ENCODE measurements around the gene SNTB2. TPM values are rescaled to one million over a fixed set of nuclear protein-coding genes. Genes with fewer than 3 reads are reported as not detected.

The SNTB2 gene
- total and polyA plus RNA-seq, 9 of the 15 experiments (the other 6 are each of a cell fraction or from before 2014, with no cell fraction given): 1.2 to 13.7 (median 5.7) TPM

- no peak for FAIRE-seq
- TF ChIP-seq ZNF398 (CRISPR knock-in tag; IDR thresholded peaks at IDR 0.05): no peak
- TF ChIP-seq NR0B1 (IDR thresholded peaks at IDR 0.05; ENCODE audit: partially characterized antibody): no peak
- TF ChIP-seq ZNF384 (IDR thresholded peaks at IDR 0.05; ENCODE audit: low read depth, low read length): peak; percentile 45; the same call in 1 of the 2 replicates
- no peak for TF ChIP-seq ELK3 (CRISPR knock-in tag; IDR thresholded peaks at IDR 0.05)
- no peak for TF ChIP-seq GABPA (tag; conservative IDR thresholded peaks at IDR 0.05; ENCODE audit: low read depth)
- TF ChIP-seq CHD2 (IDR thresholded peaks at IDR 0.05; ENCODE audit: low read depth, low read length): no peak
- no peak for TF ChIP-seq SETDB1 (IDR thresholded peaks at IDR 0.05; ENCODE audit: low read length)
- TF ChIP-seq CEBPG (CRISPR knock-in tag; IDR thresholded peaks at IDR 0.05): no peak
- TF ChIP-seq CEBPG (tag; conservative IDR thresholded peaks at IDR 0.05 in 1 of 2, IDR thresholded peaks at IDR 0.05 in 1 of 2): peak in 1 of 2 experiments; percentile 81; a peak in 2 of 4 replicates
- TF ChIP-seq CGGBP1 (CRISPR knock-in tag; IDR thresholded peaks at IDR 0.05): no peak
- TF ChIP-seq STAT6 (CRISPR knock-in tag; IDR thresholded peaks at IDR 0.05): no peak
- TF ChIP-seq TCF7L2 (IDR thresholded peaks at IDR 0.05; ENCODE audit: low read depth, low read length): no peak
- TF ChIP-seq ETV1 (tag; conservative IDR thresholded peaks at IDR 0.05; ENCODE audit: low read depth): no peak
Measured at GRCh38 chr16:69199382-69199781, 12.4 kb downstream of the SNTB2 start.

More at GRCh38 chr16:69199382-69199781, 12.4 kb downstream of the SNTB2 start:
- H3K4me3 ChIP-seq: no peak overlapping the region
- in situ Hi-C loops (cut with MboI): no loop called here
- POLR2A ChIA-PET: no interaction called here
- H2AFZ ChIP-seq (ENCODE audit: low read depth, low read length): no peak overlapping the region
- H3K27me3 ChIP-seq (ENCODE audit: control insufficient read depth in 2 of 2, insufficient read depth in 2 of 2, low read length in 2 of 2): no peaks in the 10 kb centered on the region
- H4K20me1 ChIP-seq (replicated peaks; ENCODE audit: control insufficient read depth, insufficient read depth, low read length): no peaks in the 10 kb centered on the region
- ATAC-seq (no peak; the same call in 2 of the 3 replicates), DNase-seq (ENCODE audit: extremely low read depth in 1 of 4, low spot score in 3 of 4) (no peak)
- peak overlapping the region in 1 of 2 experiments; percentile 45; a peak in 1 of 4 replicates for H3K9ac ChIP-seq (ENCODE audit: insufficient read depth in 1 of 2, low read depth in 2 of 2, low read length in 2 of 2)
- no peaks in the 10 kb centered on the region; the same call in 2 of the 3 replicates for H3K79me2 ChIP-seq (ENCODE audit: control insufficient read depth, insufficient read depth, low read length)
- H3K36me3 ChIP-seq (ENCODE audit: control insufficient read depth, insufficient read depth, low read length): no peaks in the 10 kb centered on the region
- H3K9me1 ChIP-seq (ENCODE audit: control insufficient read depth, insufficient read depth, low read length): no peaks in the 10 kb centered on the region
- no peaks in the 10 kb centered on the region; a peak in 1 of 5 replicates for H3K4me1 ChIP-seq (replicated peaks in 1 of 2; ENCODE audit: control insufficient read depth in 2 of 2, insufficient read depth in 2 of 2, low read length in 2 of 2)
- intact Hi-C loops (cut with micrococcal nuclease): no loop called here
- no peak overlapping the region for H3K27ac ChIP-seq (ENCODE audit: extremely low read depth, low read depth, low read length)
- no TSS peak for BruUV-seq (replicated peaks)
- no peaks in the 10 kb centered on the region for H3K9me3 ChIP-seq (replicated peaks; ENCODE audit: control insufficient read depth, insufficient read depth, low read depth, low read length)
- 62% methylated on average over 7 of the region's 7 CpGs for WGBS (ENCODE audit: insufficient coverage, low coverage, missing lambda C conversion rate)
- CTCF ChIA-PET (ENCODE audit: low intra/inter-chr PET ratio): no interaction called here
- no peak overlapping the region for H3K4me2 ChIP-seq (ENCODE audit: insufficient read depth, low read length)

Data from K562 (cell line).